ENCODE measurements around the gene WWOX. TPM values are rescaled to one million over a fixed set of nuclear protein-coding genes. Genes with fewer than 3 reads are reported as not detected.

Gene WWOX
- total RNA-seq, 1 experiment from 2014 or later, result 79.9 TPM

- DNase-seq (ENCODE audit: low spot score), result no peak
- no peak for TF ChIP-seq EZH2 (IDR thresholded peaks at IDR 0.05; ENCODE audit: borderline replicate concordance, low read depth, low read length, poor library complexity, severe bottlenecking)
- Histone ChIP-seq H3K27me3 (replicated peaks; ENCODE audit: insufficient read depth, low read depth, low read length, poor library complexity) (no peaks in the 10 kb centered on the region), H3K27ac (ENCODE audit: low read depth, low read length, poor library complexity, severe bottlenecking) (no peak overlapping the region), H3K4me1 (ENCODE audit: insufficient read depth, low read length, poor library complexity, severe bottlenecking) (no peaks in the 10 kb centered on the region), H3K9me3 (ENCODE audit: low read depth, low read length, poor library complexity, severe bottlenecking) (peaks cover 8% of the 10 kb centered on the region), H3K4me3 (ENCODE audit: low read depth, low read length, poor library complexity, severe bottlenecking) (no peak overlapping the region), H3K36me3 (ENCODE audit: insufficient read depth, low read length, poor library complexity, severe bottlenecking) (no peaks in the 10 kb centered on the region)
- intact Hi-C loops (cut with micrococcal nuclease; ENCODE audit: unreplicated experiment), result no loop called here
- CTCF ChIA-PET, result no interaction called here
- POLR2A ChIA-PET (ENCODE audit: low non-redundant PET), result no interaction called here
- BruUV-seq (replicated peaks), result no TSS peak
Measured at GRCh38 chr16:78903843-78904242, 804.4 kb downstream of the WWOX start.

GRCh38 chr16:78906135-78906534 lies 806.7 kb downstream of the WWOX start:
- ChIA-PET CTCF (no interaction called here), POLR2A (ENCODE audit: low non-redundant PET) (no interaction called here)
- intact Hi-C loops (cut with micrococcal nuclease; ENCODE audit: unreplicated experiment), result no loop called here
- Histone ChIP-seq H3K36me3 (ENCODE audit: insufficient read depth, low read length, poor library complexity, severe bottlenecking) (no peaks in the 10 kb centered on the region), H3K4me1 (ENCODE audit: insufficient read depth, low read length, poor library complexity, severe bottlenecking) (no peaks in the 10 kb centered on the region), H3K4me3 (ENCODE audit: low read depth, low read length, poor library complexity, severe bottlenecking) (no peak overlapping the region), H3K27me3 (replicated peaks; ENCODE audit: insufficient read depth, low read depth, low read length, poor library complexity) (no peaks in the 10 kb centered on the region), H3K9me3 (ENCODE audit: low read depth, low read length, poor library complexity, severe bottlenecking) (peaks cover 8% of the 10 kb centered on the region), H3K27ac (ENCODE audit: low read depth, low read length, poor library complexity, severe bottlenecking) (no peak overlapping the region)
- no TSS peak for BruUV-seq (replicated peaks)
- no peak for DNase-seq (ENCODE audit: low spot score)
- TF ChIP-seq, protein P1, sequence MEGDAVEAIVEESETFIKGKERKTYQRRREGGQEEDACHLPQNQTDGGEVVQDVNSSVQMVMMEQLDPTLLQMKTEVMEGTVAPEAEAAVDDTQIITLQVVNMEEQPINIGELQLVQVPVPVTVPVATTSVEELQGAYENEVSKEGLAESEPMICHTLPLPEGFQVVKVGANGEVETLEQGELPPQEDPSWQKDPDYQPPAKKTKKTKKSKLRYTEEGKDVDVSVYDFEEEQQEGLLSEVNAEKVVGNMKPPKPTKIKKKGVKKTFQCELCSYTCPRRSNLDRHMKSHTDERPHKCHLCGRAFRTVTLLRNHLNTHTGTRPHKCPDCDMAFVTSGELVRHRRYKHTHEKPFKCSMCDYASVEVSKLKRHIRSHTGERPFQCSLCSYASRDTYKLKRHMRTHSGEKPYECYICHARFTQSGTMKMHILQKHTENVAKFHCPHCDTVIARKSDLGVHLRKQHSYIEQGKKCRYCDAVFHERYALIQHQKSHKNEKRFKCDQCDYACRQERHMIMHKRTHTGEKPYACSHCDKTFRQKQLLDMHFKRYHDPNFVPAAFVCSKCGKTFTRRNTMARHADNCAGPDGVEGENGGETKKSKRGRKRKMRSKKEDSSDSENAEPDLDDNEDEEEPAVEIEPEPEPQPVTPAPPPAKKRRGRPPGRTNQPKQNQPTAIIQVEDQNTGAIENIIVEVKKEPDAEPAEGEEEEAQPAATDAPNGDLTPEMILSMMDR (conservative IDR thresholded peaks at IDR 0.05; ENCODE audit: low read depth, low read length), result no peak
- no peak for TF ChIP-seq EZH2 (IDR thresholded peaks at IDR 0.05; ENCODE audit: borderline replicate concordance, low read depth, low read length, poor library complexity, severe bottlenecking)

- Histone ChIP-seq H3K36me3 (ENCODE audit: insufficient read depth, low read length, poor library complexity, severe bottlenecking) (no peaks in the 10 kb centered on the region), H3K4me3 (ENCODE audit: low read depth, low read length, poor library complexity, severe bottlenecking) (no peak overlapping the region), H3K27me3 (replicated peaks; ENCODE audit: insufficient read depth, low read depth, low read length, poor library complexity) (no peaks in the 10 kb centered on the region), H3K4me1 (ENCODE audit: insufficient read depth, low read length, poor library complexity, severe bottlenecking) (no peaks in the 10 kb centered on the region), H3K9me3 (ENCODE audit: low read depth, low read length, poor library complexity, severe bottlenecking) (peaks cover 8% of the 10 kb centered on the region), H3K27ac (ENCODE audit: low read depth, low read length, poor library complexity, severe bottlenecking) (no peak overlapping the region)
- ChIA-PET CTCF (no interaction called here), POLR2A (ENCODE audit: low non-redundant PET) (no interaction called here)
- intact Hi-C loops (cut with micrococcal nuclease; ENCODE audit: unreplicated experiment), result no loop called here
- TF ChIP-seq, protein P1 (conservative IDR thresholded peaks at IDR 0.05; ENCODE audit: low read depth, low read length), result no peak
- no peak for TF ChIP-seq EZH2 (IDR thresholded peaks at IDR 0.05; ENCODE audit: borderline replicate concordance, low read depth, low read length, poor library complexity, severe bottlenecking)
- BruUV-seq (replicated peaks), result no TSS peak
- DNase-seq (ENCODE audit: low spot score), result no peak
Measured at GRCh38 chr16:78909226-78909625, 809.8 kb downstream of the WWOX start.

- no peaks in the 10 kb centered on the region for H3K36me3 ChIP-seq (ENCODE audit: insufficient read depth, low read length, poor library complexity, severe bottlenecking)
- H3K4me1 ChIP-seq (ENCODE audit: insufficient read depth, low read length, poor library complexity, severe bottlenecking), result no peaks in the 10 kb centered on the region
- POLR2A ChIA-PET (ENCODE audit: low non-redundant PET), result no interaction called here
- H3K4me3 ChIP-seq (ENCODE audit: low read depth, low read length, poor library complexity, severe bottlenecking), result no peak overlapping the region
- no peak overlapping the region for H3K27ac ChIP-seq (ENCODE audit: low read depth, low read length, poor library complexity, severe bottlenecking)
- CTCF ChIA-PET, result no interaction called here
- peaks cover 7% of the 10 kb centered on the region for H3K9me3 ChIP-seq (ENCODE audit: low read depth, low read length, poor library complexity, severe bottlenecking)
- TF ChIP-seq EZH2 (IDR thresholded peaks at IDR 0.05; ENCODE audit: borderline replicate concordance, low read depth, low read length, poor library complexity, severe bottlenecking), result no peak
- TF ChIP-seq, protein P1 (conservative IDR thresholded peaks at IDR 0.05; ENCODE audit: low read depth, low read length), result no peak
- no TSS peak for BruUV-seq (replicated peaks)
- DNase-seq (ENCODE audit: low spot score), result no peak
- intact Hi-C loops (cut with micrococcal nuclease; ENCODE audit: unreplicated experiment), result no loop called here
- H3K27me3 ChIP-seq (replicated peaks; ENCODE audit: insufficient read depth, low read depth, low read length, poor library complexity), result no peaks in the 10 kb centered on the region
Measured at GRCh38 chr16:78915811-78916345, 816.4 kb downstream of the WWOX start.

Data from A673 (cell line).